Measurements from ENCODE around the gene CHRM2. TPM values are rescaled to one million over a fixed set of nuclear protein-coding genes. Genes with fewer than 3 reads are reported as not detected.

Gene CHRM2
- total RNA-seq, result not detected in 2 replicates

GRCh38 chr7:136868496-136869000, at the start of gene CHRM2:
Gene CHRM2, plus strand, starts transcription at chr7:136868652. Its CDS starts 146,214 bp downstream, at chr7:137014866.

Small RNA genes within 50 kb of the gene (small RNA-seq; reads per million reads assigned to genes)
- gene KRT8P51 (not detected), gene MIR490 (not detected)
